ENCODE results near the gene SARDH. TPM values are rescaled to one million over a fixed set of nuclear protein-coding genes. Genes with fewer than 3 reads are reported as not detected.

SARDH gene
- total and polyA plus RNA-seq, 2 donors (not counting 1 experiment from before 2014, with no cell fraction given) = 0.03 to 0.07 TPM

- TF ChIP-seq CTCF (IDR thresholded peaks at IDR 0.05) (no peak), EZH2 (IDR thresholded peaks at IDR 0.05; ENCODE audit: borderline replicate concordance, insufficient read depth, low read depth, low read length, poor library complexity, severe bottlenecking) (no peak)
- no peak for DNase-seq
These were observed 124.1 kb downstream of the SARDH start for GRCh38 chr9:133614056-133614455.

More at GRCh38 chr9:133614056-133614455, 124.1 kb downstream of the SARDH start:
- no peaks in the 10 kb centered on the region for H3K36me3 ChIP-seq (replicated peaks in 1 of 2; ENCODE audit: control extremely low read depth in 1 of 2, control insufficient read depth in 1 of 2, extremely low read depth in 1 of 2, insufficient read depth in 2 of 2, low read length in 1 of 2)
- Mint-ChIP-seq H3K27ac (no peak overlapping the region), H3K27me3 (peaks cover 36% of the 10 kb centered on the region), H3K4me3 (no peak overlapping the region), H3K4me1 (no peaks in the 10 kb centered on the region), H3K9me3 (ENCODE audit: insufficient read depth) (no peaks in the 10 kb centered on the region)
- no peak overlapping the region for H3K4me3 ChIP-seq (ENCODE audit: control extremely low read depth in 1 of 5, extremely low read depth in 1 of 5, insufficient read depth in 1 of 5, low read depth in 2 of 5, low read length in 4 of 5)
- no peak overlapping the region for H3K9ac ChIP-seq (ENCODE audit: low read length)
- peaks cover 0 to 3% (median 0%) of the 10 kb centered on the region in 3 donors for H3K9me3 ChIP-seq (ENCODE audit: control extremely low read depth in 1 of 3, control insufficient read depth in 2 of 3, insufficient read depth in 1 of 3, low read length in 2 of 3)
- H3K27me3 ChIP-seq (replicated peaks in 1 of 4; ENCODE audit: control extremely low read depth in 1 of 4, control insufficient read depth in 3 of 4, insufficient read depth in 4 of 4, low read length in 3 of 4) = peaks cover 0 to 29% (median 8%) of the 10 kb centered on the region in 4 experiments
- 79% methylated on average over 7 of the region's 10 CpGs for WGBS (ENCODE audit: insufficient coverage)
- no peak overlapping the region for H3K4me2 ChIP-seq (replicated peaks; ENCODE audit: low read depth, low read length, poor library complexity, severe bottlenecking)
- intact Hi-C loops (cut with micrococcal nuclease) = no loop called here
- ChIA-PET POLR2A (no interaction called here), CTCF (no interaction called here)
- ATAC-seq (ENCODE audit: low read depth) = no peak
- H3K79me2 ChIP-seq (ENCODE audit: control insufficient read depth, insufficient read depth, low read length) = no peaks in the 10 kb centered on the region
- no peaks in the 10 kb centered on the region for H3K4me1 ChIP-seq (ENCODE audit: control insufficient read depth in 2 of 2, insufficient read depth in 2 of 2, low read length in 2 of 2)
- no peak overlapping the region for H2AFZ ChIP-seq (ENCODE audit: insufficient read depth, low read depth, low read length, poor library complexity, severe bottlenecking)
- H3K27ac ChIP-seq (ENCODE audit: low read length in 2 of 2) = no peak overlapping the region
- no peaks in the 10 kb centered on the region for H4K20me1 ChIP-seq (ENCODE audit: control insufficient read depth, insufficient read depth, low read length, poor library complexity, severe bottlenecking)

Other genes with a start within 250 kb of the SARDH start
- not detected in 2 replicates for gene MYMK, start 213.4 kb downstream of the SARDH start, total RNA-seq
- not detected in 2 replicates for gene MYMK, start 213.4 kb downstream of the SARDH start, polyA plus RNA-seq
- gene ADAMTSL2, start 203.6 kb downstream of the SARDH start, total RNA-seq = not detected in 2 replicates
- 0.03 TPM in 1 of 2 replicates, not detected in the other for gene ADAMTSL2, start 203.6 kb downstream of the SARDH start, polyA plus RNA-seq
- gene FAM163B, start 129.0 kb downstream of the SARDH start, total RNA-seq = not detected in 2 replicates
- gene FAM163B, start 129.0 kb downstream of the SARDH start, polyA plus RNA-seq = not detected in 2 replicates
- gene DBH, start 102.0 kb downstream of the SARDH start, total RNA-seq = not detected in 2 replicates
- not detected in 2 replicates for gene DBH, start 102.0 kb downstream of the SARDH start, polyA plus RNA-seq